Caco-2 (cell line): ENCODE measurements around the gene IRF4. TPM values are rescaled to one million over a fixed set of nuclear protein-coding genes. Genes with fewer than 3 reads are reported as not detected.

Experiments used
- BruUV-seq: library from RNA; stranded (reverse); fragments of 400-500 nt; replicated peaks from 2 replicates; lab custom pipeline; 2021; lab: Mats Ljungman, UMichigan
- CTCF ChIA-PET: fragments of 300-600 bp; sonication (Branson Sonifier 250); formaldehyde crosslinking; loops from one replicate; lab custom pipeline; 2022; ENCODE audit warnings: antibody characterized with exemption; lab: Charles Lee
- POLR2A ChIA-PET: fragments of 300-600 bp; sonication (Branson Sonifier 250); formaldehyde crosslinking; loops from one replicate; lab custom pipeline; 2022; ENCODE audit warnings: antibody characterized with exemption; lab: Charles Lee
- DNase-seq, 2 experiments: peaks; one replicate each; pipeline versions ENCODE4 v3.0.0 to v3.0.0-alpha.2; 2020 to 2022
- H3K27me3 ChIP-seq: replicated peaks from 2 replicates; pipeline ENCODE4 v1.6.0; 2011; ENCODE audit warnings: low read length; ENCODE audit not compliant: control insufficient read depth, insufficient read depth
- H3K36me3 ChIP-seq: 2 replicates; pipeline ENCODE4 v1.5.1; 2011; ENCODE audit warnings: low read length; ENCODE audit not compliant: control insufficient read depth, insufficient read depth
- H3K4me1 ChIP-seq: fragments of 250-450 bp; sonication (Bioruptor Pico); 2 replicates; pipeline ENCODE4 v1.5.1; 2020; ENCODE audit warnings: mild to moderate bottlenecking
- H3K4me3 ChIP-seq: 2 replicates; pipeline ENCODE4 v1.5.1; 2011; ENCODE audit warnings: low read depth, mild to moderate bottlenecking, control low read depth, low read length
- H3K9me3 ChIP-seq: fragments of 250-450 bp; sonication (Bioruptor Pico); 2 replicates; pipeline ENCODE4 v1.5.1; 2020; ENCODE audit warnings: mild to moderate bottlenecking, moderate library complexity
- H3K27ac Mint-ChIP-seq: one replicate; pipeline ENCODE4 v1.8.0; 2022; ENCODE audit warnings: mixed read lengths; ENCODE audit not compliant: unreplicated experiment
- H3K27me3 Mint-ChIP-seq: one replicate; pipeline ENCODE4 v1.8.0; 2022; ENCODE audit warnings: mixed read lengths; ENCODE audit not compliant: insufficient read depth, unreplicated experiment
- H3K36me3 Mint-ChIP-seq: one replicate; pipeline ENCODE4 v1.8.0; 2022; ENCODE audit warnings: mild to moderate bottlenecking, mixed read lengths; ENCODE audit not compliant: insufficient read depth, unreplicated experiment
- H3K4me1 Mint-ChIP-seq: one replicate; pipeline ENCODE4 v1.8.0; 2022; ENCODE audit warnings: low read depth, mixed read lengths; ENCODE audit not compliant: unreplicated experiment
- H3K4me3 Mint-ChIP-seq: one replicate; pipeline ENCODE4 v1.8.0; 2022; ENCODE audit warnings: mild to moderate bottlenecking, moderate library complexity, mixed read lengths; ENCODE audit not compliant: unreplicated experiment
- H3K9me3 Mint-ChIP-seq: one replicate; pipeline ENCODE4 v1.8.0; 2022; ENCODE audit warnings: mixed read lengths; ENCODE audit not compliant: unreplicated experiment
- CTCF ChIP-seq, 2 experiments: fragments of 200-600 bp in 1 of 2; IDR thresholded peaks; 1 replicate in 1 of 2; 2 replicates in 1 of 2; pipeline versions ENCODE4 v1.5.1 to v1.8.0; 2011 to 2022; ENCODE audit warnings: antibody characterized with exemption in 1 of 2, control low read depth in 1 of 2, inconsistent platforms in 1 of 2, low read depth in 1 of 2, low read length in 1 of 2, mild to moderate bottlenecking in 1 of 2, moderate library complexity in 1 of 2; ENCODE audit not compliant: insufficient read depth in 1 of 2, severe bottlenecking in 1 of 2, unreplicated experiment in 1 of 2
- intact Hi-C: fragments of 100-400 bp; cut with micrococcal nuclease; formaldehyde crosslinking; loops from one replicate; pipeline ENCODE4 v1.10.0; 2022; ENCODE audit not compliant: unreplicated experiment
- total RNA-seq: library from RNA; stranded (reverse); gene quantifications from 2 replicates; pipeline ENCODE4 v1.2.3, GENCODE V29; 2022

IRF4 gene
- total RNA-seq, 1 experiment from 2014 or later, result not detected

- Histone ChIP-seq H3K36me3 (no peaks in the 10 kb centered on the region), H3K4me3 (no peak overlapping the region), H3K4me1 (no peaks in the 10 kb centered on the region), H3K9me3 (no peaks in the 10 kb centered on the region), H3K27me3 (no peaks in the 10 kb centered on the region; the same call in 1 of the 2 replicates)
- intact Hi-C loops, result loop anchor here (2.0 kb wide), 1 partner anchor 31 kb away; no protein-coding TSS in a partner anchor
- no peak for TF ChIP-seq CTCF (IDR thresholded peaks at IDR 0.05; ENCODE audit: insufficient read depth in 1 of 2, low read depth in 1 of 2, low read length in 1 of 2, severe bottlenecking in 1 of 2, unreplicated experiment in 1 of 2)
- Mint-ChIP-seq H3K9me3 (no peaks in the 10 kb centered on the region), H3K27ac (no peak overlapping the region), H3K4me1 (no peaks in the 10 kb centered on the region), H3K4me3 (no peak overlapping the region), H3K36me3 (no peaks in the 10 kb centered on the region), H3K27me3 (peaks cover 18% of the 10 kb centered on the region)
- POLR2A ChIA-PET, result no interaction called here
- CTCF ChIA-PET, result no interaction called here
- BruUV-seq, result no TSS peak
- no peak for DNase-seq
Observed at GRCh38 chr6:435441-436307, 44.1 kb downstream of the IRF4 start.

GRCh38 chr6:436308-437036 is 44.9 kb downstream of the IRF4 start:
- BruUV-seq, result no TSS peak
- no peak for DNase-seq
- intact Hi-C loops, result no loop called here
- Mint-ChIP-seq H3K4me3 (no peak overlapping the region), H3K4me1 (no peaks in the 10 kb centered on the region), H3K27ac (no peak overlapping the region), H3K27me3 (peaks cover 17% of the 10 kb centered on the region), H3K9me3 (no peaks in the 10 kb centered on the region), H3K36me3 (no peaks in the 10 kb centered on the region)
- Histone ChIP-seq H3K27me3 (no peaks in the 10 kb centered on the region; the same call in 1 of the 2 replicates), H3K4me3 (no peak overlapping the region), H3K4me1 (no peaks in the 10 kb centered on the region), H3K36me3 (no peaks in the 10 kb centered on the region), H3K9me3 (no peaks in the 10 kb centered on the region)
- ChIA-PET CTCF (no interaction called here), POLR2A (no interaction called here)
- no peak for TF ChIP-seq CTCF (IDR thresholded peaks at IDR 0.05; ENCODE audit: insufficient read depth in 1 of 2, low read depth in 1 of 2, low read length in 1 of 2, severe bottlenecking in 1 of 2, unreplicated experiment in 1 of 2)

GRCh38 chr6:437037-437392 is 45.5 kb downstream of the IRF4 start:
- Mint-ChIP-seq H3K27ac (no peak overlapping the region), H3K27me3 (peaks cover 17% of the 10 kb centered on the region), H3K9me3 (no peaks in the 10 kb centered on the region), H3K4me3 (no peak overlapping the region), H3K4me1 (no peaks in the 10 kb centered on the region), H3K36me3 (no peaks in the 10 kb centered on the region)
- Histone ChIP-seq H3K4me3 (no peak overlapping the region), H3K27me3 (no peaks in the 10 kb centered on the region; the same call in 1 of the 2 replicates), H3K9me3 (no peaks in the 10 kb centered on the region), H3K36me3 (no peaks in the 10 kb centered on the region), H3K4me1 (no peaks in the 10 kb centered on the region)
- ChIA-PET CTCF (no interaction called here), POLR2A (no interaction called here)
- intact Hi-C loops, result no loop called here
- BruUV-seq, result no TSS peak
- DNase-seq, result no peak
- TF ChIP-seq CTCF (IDR thresholded peaks at IDR 0.05; ENCODE audit: insufficient read depth in 1 of 2, low read depth in 1 of 2, low read length in 1 of 2, severe bottlenecking in 1 of 2, unreplicated experiment in 1 of 2), result no peak
